K562 (cell line): ENCODE data around the gene GRB2. TPM values are rescaled to one million over a fixed set of nuclear protein-coding genes. Genes with fewer than 3 reads are reported as not detected.

Experiments
- ATAC-seq: fragments of 200-7000 bp; cut with Tn5 transposase; 3 replicates; pipeline ENCODE4 v1.9.1; 2020; ENCODE audit warnings: moderate library complexity
- BruUV-seq: library from RNA; stranded (reverse); fragments of 400-500 nt; replicated peaks from 2 replicates; lab custom pipeline; 2021; lab: Mats Ljungman, UMichigan
- CTCF ChIA-PET: fragments of 300-600 bp; formaldehyde crosslinking; extraction: SDS; loops from one replicate; lab custom pipeline; 2021; ENCODE audit warnings: low intra/inter-chr PET ratio; lab: Yijun Ruan, JAX
- POLR2A ChIA-PET: fragments of 300-600, 350-650 bp; sonication (Branson Sonifier 250); formaldehyde crosslinking; extraction: SDS; loops from one replicate; lab custom pipeline; 2021; ENCODE audit warnings: antibody characterized with exemption, inconsistent platforms; lab: Yijun Ruan, JAX
- DNase-seq, 4 experiments: peaks; one replicate each; pipeline versions ENCODE4 v3.0.0 to v3.0.0-alpha.2; 2011 to 2018; ENCODE audit warnings: low spot score in 3 of 4, mixed read lengths in 3 of 4; ENCODE audit errors: extremely low read depth in 1 of 4
- FAIRE-seq: peaks from 2 replicates; lab custom pipeline; 2011; peaks lifted over from hg19 to GRCh38; lab: Jason Lieb, UNC
- H2AFZ ChIP-seq: 2 replicates; pipeline ENCODE4 v1.6.0; 2011; ENCODE audit warnings: low read depth, low read length, control low read depth, inconsistent platforms
- H3K27ac ChIP-seq: fragments of 200-600 bp; 3 replicates; pipeline ENCODE4 v1.8.0; 2011; ENCODE audit warnings: low read depth, mild to moderate bottlenecking, control low read depth, inconsistent platforms, low read length, moderate library complexity, mixed read lengths; ENCODE audit errors: extremely low read depth
- H3K27me3 ChIP-seq, 2 experiments: fragments of 300-600 bp in 1 of 2; 2 replicates in 1 of 2; 3 replicates in 1 of 2; pipeline versions ENCODE4 v1.6.0 to v1.8.0; 2011; ENCODE audit warnings: inconsistent platforms in 2 of 2, low read length in 2 of 2, mild to moderate bottlenecking in 1 of 2, mixed read lengths in 1 of 2, moderate library complexity in 1 of 2; ENCODE audit not compliant: control insufficient read depth in 2 of 2, insufficient read depth in 2 of 2
- H3K36me3 ChIP-seq: fragments of 300-600 bp; 3 replicates; pipeline ENCODE4 v1.8.0; 2011; ENCODE audit warnings: mild to moderate bottlenecking, low read length, inconsistent platforms; ENCODE audit not compliant: control insufficient read depth, insufficient read depth
- H3K4me1 ChIP-seq, 2 experiments: fragments of 200-600 bp in 1 of 2; replicated peaks in 1 of 2; 2 replicates in 1 of 2; 3 replicates in 1 of 2; pipeline versions ENCODE4 v1.5.1 to v1.8.0; 2011; ENCODE audit warnings: inconsistent platforms in 2 of 2, low read length in 2 of 2, mild to moderate bottlenecking in 1 of 2, mixed read lengths in 1 of 2, moderate library complexity in 1 of 2; ENCODE audit not compliant: control insufficient read depth in 2 of 2, insufficient read depth in 2 of 2
- H3K4me2 ChIP-seq: 2 replicates; pipeline ENCODE4 v1.6.1; 2011; ENCODE audit warnings: low read length, control low read depth, inconsistent platforms, mixed read lengths; ENCODE audit not compliant: insufficient read depth
- H3K4me3 ChIP-seq: fragments of 200-600 bp; sonication (generic), shearing (Covaris generic); 2 replicates; pipeline ENCODE4 v1.5.1; 2016; ENCODE audit warnings: control low read depth, inconsistent platforms
- H3K79me2 ChIP-seq: fragments of 200-600 bp; 3 replicates; pipeline ENCODE4 v1.8.0; 2011; ENCODE audit warnings: low read length, inconsistent platforms; ENCODE audit not compliant: control insufficient read depth, insufficient read depth
- H3K9ac ChIP-seq, 2 experiments: 2 replicates each; pipeline versions ENCODE4 v1.6.0 to v1.6.1; 2011; ENCODE audit warnings: low read depth in 2 of 2, low read length in 2 of 2, control low read depth in 1 of 2, inconsistent platforms in 1 of 2, mild to moderate bottlenecking in 1 of 2, mixed read lengths in 1 of 2; ENCODE audit not compliant: insufficient read depth in 1 of 2
- H3K9me1 ChIP-seq: one replicate; pipeline ENCODE4 v1.6.0; 2011; ENCODE audit warnings: inconsistent platforms, mild to moderate bottlenecking, low read length, moderate library complexity; ENCODE audit not compliant: control insufficient read depth, insufficient read depth
- H3K9me3 ChIP-seq: replicated peaks from 2 replicates; pipeline ENCODE4 v1.5.1; 2011; ENCODE audit warnings: low read depth, low read length, inconsistent platforms; ENCODE audit not compliant: control insufficient read depth, insufficient read depth
- H4K20me1 ChIP-seq: replicated peaks from 2 replicates; pipeline ENCODE4 v1.6.1; 2011; ENCODE audit warnings: low read length, inconsistent platforms, mixed read lengths; ENCODE audit not compliant: control insufficient read depth, insufficient read depth
- CREBBP ChIP-seq: IDR thresholded peaks from one replicate; pipeline ENCODE4 v1.6.1; 2012; ENCODE audit warnings: low read depth, mild to moderate bottlenecking, control low read depth, inconsistent platforms, low read length
- HNRNPH1 ChIP-seq: fragments of 200-400 bp; formaldehyde crosslinking; optimal IDR thresholded peaks from 2 replicates; pipeline ENCODE3; 2017; ENCODE audit warnings: low read depth, mild to moderate bottlenecking, low read length, moderate library complexity
- HOXB6 ChIP-seq: fragments of 250-450 bp; sonication (Bioruptor Pico); IDR thresholded peaks from 2 replicates; pipeline ENCODE4 v1.5.1; 2022; ENCODE audit warnings: mild to moderate bottlenecking, borderline replicate concordance
- KDM2B ChIP-seq: fragments of 250-450 bp; sonication (Bioruptor Pico); IDR thresholded peaks from 2 replicates; pipeline ENCODE4 v1.8.0; 2021; ENCODE audit warnings: mild to moderate bottlenecking, moderate library complexity
- MEIS2 ChIP-seq: fragments of 450-650 bp; IDR thresholded peaks from 2 replicates; pipeline ENCODE4 v1.6.1; 2014; ENCODE audit warnings: mild to moderate bottlenecking; ENCODE audit not compliant: partially characterized antibody
- MTA2 ChIP-seq: fragments of 450-650 bp; IDR thresholded peaks from 2 replicates; pipeline ENCODE4 v1.6.1; 2016; ENCODE audit warnings: low read depth
- RBM17 ChIP-seq: fragments of 200-400 bp; formaldehyde crosslinking; IDR thresholded peaks from 2 replicates; pipeline ENCODE4 v1.6.1; 2017; ENCODE audit warnings: low read depth, mild to moderate bottlenecking, low read length, borderline replicate concordance
- RBM39 ChIP-seq: fragments of 200-400 bp; formaldehyde crosslinking; optimal IDR thresholded peaks from 2 replicates; pipeline ENCODE3; 2018; ENCODE audit warnings: low read depth, low read length
- TAF9B ChIP-seq: fragments of 450-650 bp; IDR thresholded peaks from 2 replicates; pipeline ENCODE4 v1.6.1; 2018; ENCODE audit warnings: mild to moderate bottlenecking; ENCODE audit not compliant: partially characterized antibody
- ZBTB1 ChIP-seq: sonication (generic); formaldehyde crosslinking; IDR thresholded peaks from 2 replicates; pipeline ENCODE4 v1.8.1; 2023; ENCODE audit warnings: missing genetic modification reagents, low read depth, mild to moderate bottlenecking, borderline replicate concordance
- ZNF644 ChIP-seq: fragments of 200-800 bp; sonication (Bioruptor generic); IDR thresholded peaks from 2 replicates; pipeline ENCODE4 v1.6.1; 2016; ENCODE audit warnings: low read depth, missing genetic modification characterization, missing compliant biosample characterization
- WGBS: fragments of 100-300 bp; shearing (Covaris generic); methylation state at CpG from one replicate; pipeline ENCODE4 v1.1.6; 2016; ENCODE audit warnings: low coverage, mixed read lengths; ENCODE audit not compliant: insufficient coverage; ENCODE audit errors: missing lambda C conversion rate; 5-methylcytosine and 5-hydroxymethylcytosine counted together
- in situ Hi-C: fragments of 300-500 bp; cut with MboI; formaldehyde crosslinking; loops from 4 replicates; pipeline ENCODE4 v1.15.0; 2018; ENCODE audit warnings: inconsistent platforms, mixed read lengths
- intact Hi-C: fragments of 100-400 bp; cut with micrococcal nuclease; formaldehyde crosslinking; loops from 2 replicates; pipeline ENCODE4 v1.14.2; 2022
- polyA plus RNA-seq, 8 experiments: library from polyadenylated mRNA; depleted of rRNA in 4 of 8; stranded (reverse) in 5 of 8; unstranded in 3 of 8; fragments of >200 nt; fragmentation: Nextera tagmentation in 2 of 8; fragmentation: Illumina TruSeq in 1 of 8; extraction: Ambion mirVana in 2 of 8; extraction: Trizol in 1 of 8; gene quantifications; 2 replicates each; pipeline versions ENCODE4 v1.2.1 to v1.2.3, GENCODE V29; 2011 to 2014; ENCODE audit warnings: inconsistent platforms in 1 of 8, missing spikeins in 1 of 8
- total RNA-seq, 7 experiments: library from RNA; depleted of rRNA in 6 of 7; stranded (reverse); fragments of >200 nt in 6 of 7; fragmentation: Illumina TruSeq in 2 of 7; extraction: Trizol in 2 of 7; gene quantifications; 2 replicates each; pipeline versions ENCODE4 v1.2.1 to v1.2.3, GENCODE V29; 2011 to 2021; ENCODE audit warnings: low replicate concordance in 1 of 7
- TF ChIP-seq, protein P1 (sequence below): fragments of 250-450 bp; sonication (Bioruptor Pico); IDR thresholded peaks from 2 replicates; pipeline ENCODE4 v1.5.0; 2021
- TF ChIP-seq, protein P2 (sequence below): sonication (generic); formaldehyde crosslinking; IDR thresholded peaks from 2 replicates; pipeline ENCODE4 v1.8.1; 2023; ENCODE audit warnings: mild to moderate bottlenecking, missing genetic modification reagents

GRB2 gene
- total and polyA plus RNA-seq, 9 of the 15 experiments (the other 6 are each of a cell fraction or from before 2014, with no cell fraction given), result 57.2 to 136 (median 84.8) TPM

DNA sequence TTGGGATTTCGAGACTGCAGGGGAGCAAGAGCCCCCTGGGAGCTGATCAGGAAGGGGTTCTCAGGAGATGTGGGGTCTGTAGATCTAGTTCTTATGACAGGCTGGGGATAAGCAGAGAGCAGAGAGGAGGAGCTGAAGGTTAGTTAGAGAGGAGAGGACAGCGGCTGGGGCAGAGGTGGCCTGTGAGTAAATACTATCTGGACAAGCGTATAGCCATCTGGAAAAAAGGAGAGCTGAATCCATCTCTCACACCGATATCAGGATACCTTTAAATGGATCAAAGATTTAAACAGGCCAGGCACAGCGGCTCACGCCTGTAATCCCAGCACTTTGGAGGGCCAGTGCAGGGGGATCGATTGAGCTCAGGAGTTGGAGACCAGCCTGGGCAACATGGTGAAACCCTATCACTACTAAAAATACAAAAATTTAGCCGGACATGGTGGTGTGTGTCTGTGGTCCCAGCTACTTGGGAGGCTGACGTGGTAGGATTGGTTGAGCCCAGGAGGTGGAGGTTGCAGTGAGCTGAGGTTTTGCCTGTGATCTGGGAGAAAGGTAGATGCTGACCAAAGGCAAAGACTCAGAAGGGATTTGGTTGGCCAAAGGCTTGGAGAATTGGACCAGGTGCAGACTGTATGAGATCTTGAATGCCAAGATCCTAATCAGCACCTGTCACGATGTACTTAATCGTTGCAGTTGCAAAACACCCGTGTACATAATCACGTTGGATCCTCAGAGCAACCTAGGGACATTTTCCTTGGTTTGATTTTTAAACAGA is 97.3 kb downstream of the GRB2 start:
- Histone ChIP-seq H4K20me1 (no peaks in the 10 kb centered on the region), H3K79me2 (no peaks in the 10 kb centered on the region), H3K4me2 (no peak overlapping the region), H3K4me1 (peaks cover 0 to 7% of the 10 kb centered on the region in 2 experiments; a peak in 2 of 5 replicates), H3K27ac (no peak overlapping the region), H3K9ac (no peak overlapping the region), H3K27me3 (no peaks in the 10 kb centered on the region), H3K4me3 (no peak overlapping the region), H3K9me3 (no peaks in the 10 kb centered on the region), H3K9me1 (no peaks in the 10 kb centered on the region), H2AFZ (no peak overlapping the region), H3K36me3 (no peaks in the 10 kb centered on the region)
- TF ChIP-seq RBM17 (no peak), MTA2 (no peak), HNRNPH1 (no peak), RBM39 (no peak), ZNF644 (no peak), CREBBP (no peak), KDM2B (no peak), ZBTB1 (CRISPR knock-in tag) (no peak), HOXB6 (CRISPR knock-in tag) (no peak), MEIS2 (no peak), TAF9B (no peak)
- TF ChIP-seq, protein P1, sequence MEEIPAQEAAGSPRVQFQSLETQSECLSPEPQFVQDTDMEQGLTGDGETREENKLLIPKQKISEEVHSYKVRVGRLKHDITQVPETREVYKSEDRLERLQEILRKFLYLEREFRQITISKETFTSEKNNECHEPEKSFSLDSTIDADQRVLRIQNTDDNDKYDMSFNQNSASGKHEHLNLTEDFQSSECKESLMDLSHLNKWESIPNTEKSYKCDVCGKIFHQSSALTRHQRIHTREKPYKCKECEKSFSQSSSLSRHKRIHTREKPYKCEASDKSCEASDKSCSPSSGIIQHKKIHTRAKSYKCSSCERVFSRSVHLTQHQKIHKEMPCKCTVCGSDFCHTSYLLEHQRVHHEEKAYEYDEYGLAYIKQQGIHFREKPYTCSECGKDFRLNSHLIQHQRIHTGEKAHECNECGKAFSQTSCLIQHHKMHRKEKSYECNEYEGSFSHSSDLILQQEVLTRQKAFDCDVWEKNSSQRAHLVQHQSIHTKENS (CRISPR knock-in tag), result no peak
- TF ChIP-seq, protein P2, sequence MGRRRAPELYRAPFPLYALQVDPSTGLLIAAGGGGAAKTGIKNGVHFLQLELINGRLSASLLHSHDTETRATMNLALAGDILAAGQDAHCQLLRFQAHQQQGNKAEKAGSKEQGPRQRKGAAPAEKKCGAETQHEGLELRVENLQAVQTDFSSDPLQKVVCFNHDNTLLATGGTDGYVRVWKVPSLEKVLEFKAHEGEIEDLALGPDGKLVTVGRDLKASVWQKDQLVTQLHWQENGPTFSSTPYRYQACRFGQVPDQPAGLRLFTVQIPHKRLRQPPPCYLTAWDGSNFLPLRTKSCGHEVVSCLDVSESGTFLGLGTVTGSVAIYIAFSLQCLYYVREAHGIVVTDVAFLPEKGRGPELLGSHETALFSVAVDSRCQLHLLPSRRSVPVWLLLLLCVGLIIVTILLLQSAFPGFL (CRISPR knock-in tag), result no peak
- intact Hi-C loops (no loop called here), in situ Hi-C loops (no loop called here)
- ChIA-PET CTCF (no interaction called here), POLR2A (interaction anchor here (0.6 to 4.9 kb wide), 6 partner anchors 8 to 89 kb away, joined by 3 to 19 read pairs (median 3); partner anchors contain the start of gene SLC25A19)
- 45% methylated on average over 13 of the region's 13 CpGs for WGBS
- ATAC-seq (no peak), DNase-seq (no peak), FAIRE-seq (no peak)
- BruUV-seq, result no TSS peak
